ENCODE results near the gene SPPL2A. TPM values are rescaled to one million over a fixed set of nuclear protein-coding genes. Genes with fewer than 3 reads are reported as not detected.

Gene SPPL2A
- total RNA-seq, 1 experiment from 2014 or later = 31.8 TPM

Other genes with a start within 250 kb of the SPPL2A start
- gene USP50, start 219.0 kb downstream of the SPPL2A start, total RNA-seq (2014; rRNA removed; shearing (Covaris generic)) = not detected in 2 replicates
- gene TRPM7, start 78.9 kb downstream of the SPPL2A start, total RNA-seq (2014; rRNA removed; shearing (Covaris generic)) = 16.5 and 21.7 TPM in 2 replicates
- 6.6 and 8.1 TPM in 2 replicates for gene AP4E1, start 143.0 kb upstream of the SPPL2A start, total RNA-seq (2014; rRNA removed; shearing (Covaris generic))

Data from H7 (cell line).